Astrocyte (in vitro differentiated cells and primary cell): Measurements from ENCODE around the gene METTL16. TPM values are rescaled to one million over a fixed set of nuclear protein-coding genes. Genes with fewer than 3 reads are reported as not detected.
"Not testable (repeated sequence)": the region's sequence is repeated elsewhere in the genome, so short reads cannot be mapped to it uniquely, and the experiment has no call there.

Experiments
- DNase-seq: peaks from one replicate; pipeline ENCODE4 v3.0.0-alpha.2; 2010; ENCODE audit warnings: low read depth
- FAIRE-seq: peaks from 2 replicates; lab custom pipeline; 2011; peaks lifted over from hg19 to GRCh38; lab: Jason Lieb, UNC
- H2AFZ ChIP-seq: 2 replicates; pipeline ENCODE4 v1.6.0; 2012; ENCODE audit warnings: low read depth, low read length, inconsistent platforms
- H3K27ac ChIP-seq: 2 replicates; pipeline ENCODE4 v1.5.1; 2011; ENCODE audit warnings: low read depth, low read length, inconsistent platforms
- H3K27me3 ChIP-seq: 2 replicates; pipeline ENCODE4 v1.6.0; 2011; ENCODE audit warnings: low read length, inconsistent platforms; ENCODE audit not compliant: insufficient read depth
- H3K36me3 ChIP-seq: 2 replicates; pipeline ENCODE4 v1.5.1; 2011; ENCODE audit warnings: low read length, inconsistent platforms; ENCODE audit not compliant: insufficient read depth
- H3K4me1 ChIP-seq: 2 replicates; pipeline ENCODE4 v1.5.1; 2011; ENCODE audit warnings: low read length, inconsistent platforms; ENCODE audit not compliant: insufficient read depth
- H3K4me2 ChIP-seq: 2 replicates; pipeline ENCODE4 v1.6.0; 2012; ENCODE audit warnings: low read length, inconsistent platforms
- H3K4me3 ChIP-seq: 2 replicates; pipeline ENCODE4 v1.5.1; 2011; ENCODE audit warnings: low read depth, mild to moderate bottlenecking, low read length, inconsistent platforms; ENCODE audit not compliant: insufficient read depth
- H3K79me2 ChIP-seq: 2 replicates; pipeline ENCODE4 v1.6.0; 2012; ENCODE audit warnings: mild to moderate bottlenecking, low read length, inconsistent platforms; ENCODE audit not compliant: insufficient read depth
- H3K9ac ChIP-seq: 2 replicates; pipeline ENCODE4 v1.6.0; 2012; ENCODE audit warnings: mild to moderate bottlenecking, low read length, inconsistent platforms
- H3K9me3 ChIP-seq: 2 replicates; pipeline ENCODE4 v1.5.1; 2012; ENCODE audit warnings: low read depth, mild to moderate bottlenecking, low read length, inconsistent platforms; ENCODE audit not compliant: insufficient read depth
- H4K20me1 ChIP-seq: 2 replicates; pipeline ENCODE4 v1.6.0; 2012; ENCODE audit warnings: low read length, inconsistent platforms; ENCODE audit not compliant: insufficient read depth
- H3K27ac Mint-ChIP-seq: one replicate; pipeline ENCODE4 v1.8.0; 2021; ENCODE audit warnings: mild to moderate bottlenecking, mixed read lengths; ENCODE audit not compliant: unreplicated experiment
- H3K27me3 Mint-ChIP-seq: one replicate; pipeline ENCODE4 v1.8.0; 2021; ENCODE audit warnings: low read depth, mixed read lengths; ENCODE audit not compliant: unreplicated experiment
- H3K36me3 Mint-ChIP-seq: one replicate; pipeline ENCODE4 v1.8.0; 2021; ENCODE audit warnings: low read depth, mixed read lengths; ENCODE audit not compliant: unreplicated experiment
- H3K4me1 Mint-ChIP-seq: one replicate; pipeline ENCODE4 v1.8.0; 2021; ENCODE audit warnings: low read depth, mixed read lengths; ENCODE audit not compliant: unreplicated experiment
- H3K4me3 Mint-ChIP-seq: one replicate; pipeline ENCODE4 v1.8.0; 2021; ENCODE audit warnings: mild to moderate bottlenecking, moderate library complexity, mixed read lengths; ENCODE audit not compliant: unreplicated experiment
- H3K9me3 Mint-ChIP-seq: one replicate; pipeline ENCODE4 v1.8.0; 2021; ENCODE audit warnings: mild to moderate bottlenecking, mixed read lengths; ENCODE audit not compliant: unreplicated experiment
- EZH2 ChIP-seq: IDR thresholded peaks from 2 replicates; pipeline ENCODE4 v1.6.1; 2012; ENCODE audit warnings: mild to moderate bottlenecking, low read length, inconsistent platforms; ENCODE audit not compliant: insufficient read depth
- total RNA-seq: library from RNA; stranded (reverse); gene quantifications from 2 replicates; pipeline ENCODE4 v1.2.1, GENCODE V29; 2021
- TF ChIP-seq, protein P1 (sequence below): IDR thresholded peaks from 2 replicates; pipeline ENCODE4 v1.5.1; 2011; ENCODE audit warnings: low read depth, mild to moderate bottlenecking, inconsistent platforms, low read length, moderate library complexity; ENCODE audit not compliant: insufficient read depth

The METTL16 gene
- total RNA-seq, 1 donor from 2014 or later, result 28.4 TPM

GRCh38 chr17:2487306-2487705 lies 24.4 kb downstream of the METTL16 start:
- Histone ChIP-seq H3K4me2 (no peak overlapping the region), H3K27ac (no peak overlapping the region), H2AFZ (no peak overlapping the region), H3K9me3 (no peaks in the 10 kb centered on the region), H3K27me3 (no peaks in the 10 kb centered on the region), H3K9ac (no peak overlapping the region), H3K4me1 (peaks cover 7% of the 10 kb centered on the region), H4K20me1 (peaks cover 35% of the 10 kb centered on the region), H3K79me2 (peaks cover 35% of the 10 kb centered on the region), H3K36me3 (no peaks in the 10 kb centered on the region), H3K4me3 (no peak overlapping the region)
- Mint-ChIP-seq H3K27me3 (no peaks in the 10 kb centered on the region), H3K27ac (no peak overlapping the region), H3K36me3 (no peaks in the 10 kb centered on the region), H3K4me1 (peaks cover 6% of the 10 kb centered on the region), H3K9me3 (no peaks in the 10 kb centered on the region), H3K4me3 (no peak overlapping the region)
- FAIRE-seq (no peak), DNase-seq (no peak)
- TF ChIP-seq EZH2, result no peak
- TF ChIP-seq, protein P1, sequence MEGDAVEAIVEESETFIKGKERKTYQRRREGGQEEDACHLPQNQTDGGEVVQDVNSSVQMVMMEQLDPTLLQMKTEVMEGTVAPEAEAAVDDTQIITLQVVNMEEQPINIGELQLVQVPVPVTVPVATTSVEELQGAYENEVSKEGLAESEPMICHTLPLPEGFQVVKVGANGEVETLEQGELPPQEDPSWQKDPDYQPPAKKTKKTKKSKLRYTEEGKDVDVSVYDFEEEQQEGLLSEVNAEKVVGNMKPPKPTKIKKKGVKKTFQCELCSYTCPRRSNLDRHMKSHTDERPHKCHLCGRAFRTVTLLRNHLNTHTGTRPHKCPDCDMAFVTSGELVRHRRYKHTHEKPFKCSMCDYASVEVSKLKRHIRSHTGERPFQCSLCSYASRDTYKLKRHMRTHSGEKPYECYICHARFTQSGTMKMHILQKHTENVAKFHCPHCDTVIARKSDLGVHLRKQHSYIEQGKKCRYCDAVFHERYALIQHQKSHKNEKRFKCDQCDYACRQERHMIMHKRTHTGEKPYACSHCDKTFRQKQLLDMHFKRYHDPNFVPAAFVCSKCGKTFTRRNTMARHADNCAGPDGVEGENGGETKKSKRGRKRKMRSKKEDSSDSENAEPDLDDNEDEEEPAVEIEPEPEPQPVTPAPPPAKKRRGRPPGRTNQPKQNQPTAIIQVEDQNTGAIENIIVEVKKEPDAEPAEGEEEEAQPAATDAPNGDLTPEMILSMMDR, result no peak

DNA sequence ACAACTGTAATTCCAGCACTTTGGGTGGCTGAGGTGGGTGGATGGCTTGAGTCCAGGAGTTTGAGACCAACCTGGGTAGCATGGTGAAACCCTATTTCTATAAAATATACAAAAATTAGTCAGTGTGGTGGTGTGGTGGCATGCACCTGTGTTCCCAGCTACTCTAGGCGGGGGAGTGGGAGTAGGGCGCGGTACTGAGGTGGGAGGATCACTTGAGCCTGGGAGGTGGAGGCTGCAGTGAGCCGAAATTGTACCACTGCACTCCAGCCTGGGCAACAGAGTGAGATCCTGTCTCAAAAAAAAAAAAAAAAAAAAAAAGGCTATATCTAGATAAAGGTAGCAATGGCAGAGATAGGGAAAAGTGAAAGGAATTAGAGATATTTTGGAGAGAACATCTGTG lies 25.0 kb downstream of the METTL16 start:
- Histone ChIP-seq H3K79me2 (peaks cover 41% of the 10 kb centered on the region), H4K20me1 (peaks cover 41% of the 10 kb centered on the region)
- not testable (repeated sequence) for H3K27ac ChIP-seq, DNase-seq, H3K36me3 Mint-ChIP-seq, H3K27me3 ChIP-seq, H3K36me3 ChIP-seq, H3K27ac Mint-ChIP-seq, H3K9ac ChIP-seq, H3K4me1 Mint-ChIP-seq, H3K4me2 ChIP-seq, H3K4me1 ChIP-seq, H3K27me3 Mint-ChIP-seq, H3K9me3 Mint-ChIP-seq, H3K4me3 ChIP-seq, H2AFZ ChIP-seq, FAIRE-seq, H3K4me3 Mint-ChIP-seq, H3K9me3 ChIP-seq

- DNase-seq (no peak), FAIRE-seq (no peak)
- Histone ChIP-seq H3K27ac (no peak overlapping the region), H3K27me3 (no peaks in the 10 kb centered on the region), H3K36me3 (no peaks in the 10 kb centered on the region), H3K79me2 (peaks cover 47% of the 10 kb centered on the region), H3K4me2 (no peak overlapping the region), H3K9ac (no peak overlapping the region), H3K4me1 (peaks cover 2% of the 10 kb centered on the region), H3K9me3 (no peaks in the 10 kb centered on the region), H2AFZ (no peak overlapping the region), H4K20me1 (peaks cover 41% of the 10 kb centered on the region), H3K4me3 (no peak overlapping the region)
- H3K4me3 Mint-ChIP-seq, result no peak overlapping the region
- H3K36me3 Mint-ChIP-seq, result no peaks in the 10 kb centered on the region
- H3K9me3 Mint-ChIP-seq, result no peaks in the 10 kb centered on the region
- no peak overlapping the region for H3K27ac Mint-ChIP-seq
- no peak for TF ChIP-seq EZH2
- TF ChIP-seq, protein P1, result no peak
- peaks cover 2% of the 10 kb centered on the region for H3K4me1 Mint-ChIP-seq
- no peaks in the 10 kb centered on the region for H3K27me3 Mint-ChIP-seq
Measured at GRCh38 chr17:2485970-2486369, 25.7 kb downstream of the METTL16 start.
